Progenitor cell of endocrine pancreas (in vitro differentiated cells): ENCODE results near the gene HMMR. TPM values are rescaled to one million over a fixed set of nuclear protein-coding genes. Genes with fewer than 3 reads are reported as not detected.

ENCODE experiments used
- DNase-seq: peaks from one replicate; pipeline ENCODE4 v3.0.0; 2021; ENCODE audit warnings: low spot score; ENCODE audit not compliant: unreplicated experiment
- H3K27ac Mint-ChIP-seq: 2 replicates; pipeline ENCODE4 v1.8.0; 2021; ENCODE audit warnings: mild to moderate bottlenecking, moderate library complexity, mixed read lengths
- H3K27me3 Mint-ChIP-seq: 2 replicates; pipeline ENCODE4 v1.8.0; 2021; ENCODE audit warnings: mixed read lengths
- H3K36me3 Mint-ChIP-seq: 2 replicates; pipeline ENCODE4 v1.8.0; 2022; ENCODE audit warnings: mixed read lengths; ENCODE audit not compliant: insufficient read depth
- H3K4me1 Mint-ChIP-seq: 2 replicates; pipeline ENCODE4 v1.8.0; 2021; ENCODE audit warnings: low read depth, mixed read lengths
- H3K4me3 Mint-ChIP-seq: 2 replicates; pipeline ENCODE4 v1.8.0; 2021; ENCODE audit warnings: low read depth, mild to moderate bottlenecking, moderate library complexity, mixed read lengths
- H3K9me3 Mint-ChIP-seq: 2 replicates; pipeline ENCODE4 v1.8.0; 2021; ENCODE audit warnings: low read depth, mixed read lengths
- CTCF ChIP-seq: fragments of 200-600 bp; sonication (generic); IDR thresholded peaks from one replicate; pipeline ENCODE4 v1.5.0; 2021; ENCODE audit warnings: antibody characterized with exemption, mild to moderate bottlenecking; ENCODE audit not compliant: unreplicated experiment
- total RNA-seq: library from RNA; stranded (reverse); gene quantifications from 2 replicates; pipeline ENCODE4 v1.2.1, GENCODE V29; 2021

HMMR gene
- total RNA-seq, 1 donor from 2014 or later, result 15.0 TPM

GRCh38 chr5:163434401-163434866, 26.0 kb upstream of the HMMR start:
- Mint-ChIP-seq H3K4me3 (peak overlapping the region; percentile 28), H3K9me3 (no peaks in the 10 kb centered on the region), H3K36me3 (no peaks in the 10 kb centered on the region), H3K27ac (peak overlapping the region; percentile 86), H3K4me1 (peaks cover 36% of the 10 kb centered on the region), H3K27me3 (no peaks in the 10 kb centered on the region)
- no peak for DNase-seq
- TF ChIP-seq CTCF, result no peak

- no peak for DNase-seq
- H3K27ac Mint-ChIP-seq, result peak overlapping the region; percentile 93
- no peaks in the 10 kb centered on the region for H3K27me3 Mint-ChIP-seq
- H3K4me3 Mint-ChIP-seq, result peak overlapping the region; percentile 96
- H3K9me3 Mint-ChIP-seq, result no peaks in the 10 kb centered on the region
- peaks cover 53% of the 10 kb centered on the region for H3K4me1 Mint-ChIP-seq
- peaks cover 8% of the 10 kb centered on the region for H3K36me3 Mint-ChIP-seq
- no peak for TF ChIP-seq CTCF
Observed at GRCh38 chr5:163436515-163436914, 23.9 kb upstream of the HMMR start.

- Mint-ChIP-seq H3K36me3 (peaks cover 8% of the 10 kb centered on the region), H3K4me1 (peaks cover 53% of the 10 kb centered on the region), H3K27ac (peak overlapping the region; percentile 93), H3K4me3 (peak overlapping the region; percentile 96), H3K27me3 (no peaks in the 10 kb centered on the region), H3K9me3 (no peaks in the 10 kb centered on the region)
- DNase-seq, result no peak
- TF ChIP-seq CTCF, result no peak
Observed at GRCh38 chr5:163437011-163437308, 23.5 kb upstream of the HMMR start.

GRCh38 chr5:163437309-163438182, 22.9 kb upstream of the HMMR start, which contains the start of gene CCNG1:
CCNG1 (plus strand) TSS chr5:163437595; CDS start chr5:163439257, 1,662 bp downstream.
- TF ChIP-seq CTCF, result no peak
- H3K4me3 Mint-ChIP-seq, result peak within 1 kb of the TSS; percentile 96
- no peaks in the 10 kb centered on the region for H3K9me3 Mint-ChIP-seq
- peaks cover 53% of the 10 kb centered on the region for H3K4me1 Mint-ChIP-seq
- DNase-seq, result peak; percentile 87
- peaks cover 13% of the 10 kb centered on the region for H3K36me3 Mint-ChIP-seq
- H3K27ac Mint-ChIP-seq, result peak within 1 kb of the TSS; percentile 93
- no peaks in the 10 kb centered on the region for H3K27me3 Mint-ChIP-seq

- Mint-ChIP-seq H3K27me3 (no peaks in the 10 kb centered on the region), H3K4me3 (peak overlapping the region; percentile 96), H3K4me1 (peaks cover 42% of the 10 kb centered on the region), H3K27ac (peak overlapping the region; percentile 93), H3K36me3 (peaks cover 16% of the 10 kb centered on the region), H3K9me3 (no peaks in the 10 kb centered on the region)
- TF ChIP-seq CTCF, result no peak
- DNase-seq, result no peak
Observed at GRCh38 chr5:163439092-163439425, 21.4 kb upstream of the HMMR start.
